Measurements from ENCODE around the gene NCAM2.

Gene NCAM2

GRCh38 chr21:21019681-21020080, 21.5 kb downstream of the NCAM2 start:
- TF ChIP-seq CTCF (IDR thresholded peaks at IDR 0.05; ENCODE audit: extremely low read depth, missing control alignments) = no peak
- no peak for DNase-seq (ENCODE audit: low spot score)

GRCh38 chr21:21025742-21026141, 27.5 kb downstream of the NCAM2 start:
- TF ChIP-seq CTCF (IDR thresholded peaks at IDR 0.05; ENCODE audit: extremely low read depth, missing control alignments) = no peak
- no peak for DNase-seq (ENCODE audit: low spot score)

- TF ChIP-seq CTCF (IDR thresholded peaks at IDR 0.05; ENCODE audit: extremely low read depth, missing control alignments) = no peak
- no peak for DNase-seq (ENCODE audit: low spot score)
Measured at GRCh38 chr21:21028275-21028820, 30.1 kb downstream of the NCAM2 start.

GRCh38 chr21:21029164-21029563, 31.0 kb downstream of the NCAM2 start:
- no peak for DNase-seq (ENCODE audit: low spot score)
- no peak for TF ChIP-seq CTCF (IDR thresholded peaks at IDR 0.05; ENCODE audit: extremely low read depth, missing control alignments)

GRCh38 chr21:21030311-21030710, 32.1 kb downstream of the NCAM2 start:
- DNase-seq (ENCODE audit: low spot score) = no peak
- no peak for TF ChIP-seq CTCF (IDR thresholded peaks at IDR 0.05; ENCODE audit: extremely low read depth, missing control alignments)

- DNase-seq (ENCODE audit: low spot score) = no peak
- no peak for TF ChIP-seq CTCF (IDR thresholded peaks at IDR 0.05; ENCODE audit: extremely low read depth, missing control alignments)
Measured at GRCh38 chr21:21034036-21034435, 35.8 kb downstream of the NCAM2 start.

GRCh38 chr21:21039624-21040170, 41.5 kb downstream of the NCAM2 start:
- no peak for DNase-seq (ENCODE audit: low spot score)
- no peak for TF ChIP-seq CTCF (IDR thresholded peaks at IDR 0.05; ENCODE audit: extremely low read depth, missing control alignments)
